Measurements from ENCODE around the gene DNAJC24. TPM values are rescaled to one million over a fixed set of nuclear protein-coding genes. Genes with fewer than 3 reads are reported as not detected.

Gene DNAJC24
- total RNA-seq, 2 experiments from 2014 or later: 17.8 to 21.3 TPM

DNA sequence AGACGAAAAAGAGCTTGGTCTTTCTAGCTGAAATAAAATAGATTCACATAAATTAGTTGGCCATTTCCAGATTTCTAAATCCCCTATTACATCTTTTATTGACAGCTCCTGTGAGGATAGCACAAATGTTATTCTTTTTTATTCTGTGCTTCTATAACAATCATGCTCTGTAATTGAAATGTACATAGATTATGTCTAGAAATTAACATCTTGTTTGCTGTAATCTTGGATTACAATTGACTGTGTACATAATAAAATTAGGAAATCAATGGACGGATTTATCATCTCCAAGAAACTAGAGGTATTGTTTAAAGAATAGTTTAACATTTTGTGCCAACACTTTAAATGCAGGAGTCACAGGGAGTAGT, 108.5 kb downstream of the DNAJC24 start:
- Mint-ChIP-seq H3K27ac (no peak overlapping the region), H3K36me3 (peaks cover 4% of the 10 kb centered on the region), H3K27me3 (no peaks in the 10 kb centered on the region), H3K4me1 (no peaks in the 10 kb centered on the region), H3K4me3 (no peak overlapping the region), H3K9me3 (no peaks in the 10 kb centered on the region)
- ATAC-seq (ENCODE audit: low read depth) (no peak), DNase-seq (no peak)
- POLR2A ChIA-PET: no interaction called here

DNA sequence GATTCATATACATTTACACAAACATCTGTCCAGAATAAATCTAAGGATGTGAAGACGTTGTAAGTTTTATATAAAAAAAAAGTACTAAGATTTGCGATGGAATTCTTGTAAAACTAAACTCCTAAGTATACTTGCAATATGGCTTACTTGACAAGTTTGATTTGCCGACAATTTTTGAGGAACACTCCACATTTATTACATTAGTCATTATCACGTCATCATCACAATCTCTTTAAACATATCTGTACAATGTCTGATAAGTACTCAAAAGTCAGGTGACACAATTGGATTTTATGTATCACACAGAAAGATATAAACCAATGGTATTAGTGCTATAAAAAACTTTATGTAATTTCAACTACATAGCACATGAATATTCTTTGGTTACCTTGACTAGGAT, 109.4 kb downstream of the DNAJC24 start:
- H3K4me3 Mint-ChIP-seq: no peak overlapping the region
- H3K27ac Mint-ChIP-seq: no peak overlapping the region
- H3K9me3 Mint-ChIP-seq: no peaks in the 10 kb centered on the region
- no peak for DNase-seq
- ATAC-seq (ENCODE audit: low read depth): no peak
- H3K27me3 Mint-ChIP-seq: no peaks in the 10 kb centered on the region
- H3K4me1 Mint-ChIP-seq: no peaks in the 10 kb centered on the region
- peaks cover 4% of the 10 kb centered on the region for H3K36me3 Mint-ChIP-seq
- POLR2A ChIA-PET: no interaction called here

DNA sequence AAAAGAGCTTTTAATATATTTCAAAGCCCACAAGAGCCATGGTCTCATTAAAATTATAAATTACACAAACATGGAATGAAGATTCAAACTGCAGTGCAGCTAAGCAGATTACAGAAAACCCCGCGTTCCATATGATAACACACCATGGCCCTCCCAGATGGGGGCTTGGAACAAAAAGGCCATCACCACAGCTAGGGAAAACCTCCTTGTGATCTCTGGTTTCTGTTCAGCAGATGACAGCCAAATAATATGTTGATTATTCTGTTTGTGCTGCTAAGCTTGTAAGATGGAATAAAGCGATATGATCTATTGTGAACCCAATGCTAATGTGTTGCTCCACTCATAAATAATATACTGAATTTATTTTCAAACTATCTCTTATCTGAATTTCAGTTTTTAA, 111.3 kb downstream of the DNAJC24 start:
- Mint-ChIP-seq H3K4me3 (no peak overlapping the region), H3K9me3 (no peaks in the 10 kb centered on the region), H3K4me1 (no peaks in the 10 kb centered on the region), H3K27me3 (no peaks in the 10 kb centered on the region), H3K27ac (no peak overlapping the region), H3K36me3 (no peaks in the 10 kb centered on the region)
- ATAC-seq (ENCODE audit: low read depth) (no peak), DNase-seq (no peak)
- POLR2A ChIA-PET: no interaction called here

Other genes starting within 250 kb of the DNAJC24 start
- not detected for gene DCDC1, start 121 bp upstream of the DNAJC24 start, total RNA-seq
- gene IMMP1L, start 139.8 kb downstream of the DNAJC24 start, total RNA-seq: 10 to 100 TPM; 16.5 to 16.7 TPM
- gene ELP4, start 139.9 kb downstream of the DNAJC24 start, total RNA-seq: 10 to 100 TPM; 20.7 to 25.1 TPM